GM13977 (cell line): ENCODE results near the gene PTP4A1.

Experiments used
- DNase-seq: peaks from one replicate; pipeline ENCODE4 v3.0.0; 2012; ENCODE audit warnings: low spot score
- CTCF ChIP-seq: IDR thresholded peaks from 2 replicates; pipeline ENCODE4 v1.5.1; 2012; ENCODE audit warnings: mild to moderate bottlenecking, control low read depth; ENCODE audit not compliant: insufficient read depth; ENCODE audit errors: extremely low read depth, missing control alignments
- in situ Hi-C: fragments of 300-500 bp; cut with MboI; formaldehyde crosslinking; loops from one replicate; pipeline ENCODE4 v1.12.0; 2022; ENCODE audit warnings: low sequenced_read_pairs, low pct_unique_long_range_greater_than_20kb, mixed read lengths, inconsistent platforms; ENCODE audit not compliant: unreplicated experiment

Gene PTP4A1

GRCh38 chr6:63571361-63572043 lies 778 bp upstream of the PTP4A1 start:
- DNase-seq = peak; percentile 27
- no peak for TF ChIP-seq CTCF
- in situ Hi-C loops = loop anchor here (25.0 kb wide), 1 partner anchor 209 kb away; no protein-coding TSS in a partner anchor

GRCh38 chr6:63572747-63573075 lies 431 bp downstream of the PTP4A1 start:
- TF ChIP-seq CTCF = no peak
- DNase-seq = peak; percentile 23
- in situ Hi-C loops = loop anchor here (25.0 kb wide), 1 partner anchor 210 kb away; no protein-coding TSS in a partner anchor

- DNase-seq = peak; percentile 70
- TF ChIP-seq CTCF = peak; percentile 12
- in situ Hi-C loops = loop anchor here (25.0 kb wide), 1 partner anchor 211 kb away; no protein-coding TSS in a partner anchor
These were observed 1.0 kb downstream of the PTP4A1 start for GRCh38 chr6:63573076-63573898.

- no peak for DNase-seq
- in situ Hi-C loops = loop anchor here (25.0 kb wide), 1 partner anchor 212 kb away; no protein-coding TSS in a partner anchor
- TF ChIP-seq CTCF = peak; percentile 65
These were observed 1.7 kb downstream of the PTP4A1 start for GRCh38 chr6:63573899-63574553.

GRCh38 chr6:63574554-63574900 lies 2.2 kb downstream of the PTP4A1 start:
- no peak for TF ChIP-seq CTCF
- in situ Hi-C loops = loop anchor here (25.0 kb wide), 1 partner anchor 212 kb away; no protein-coding TSS in a partner anchor

GRCh38 chr6:63576147-63576772 lies 4.0 kb downstream of the PTP4A1 start:
- DNase-seq = no peak
- in situ Hi-C loops = no loop called here
- TF ChIP-seq CTCF = no peak

More at GRCh38 chr6:63574554-63574900, 2.2 kb downstream of the PTP4A1 start:
- no peak for DNase-seq
